ENCODE measurements around the gene SCRN1.

The SCRN1 gene

DNA sequence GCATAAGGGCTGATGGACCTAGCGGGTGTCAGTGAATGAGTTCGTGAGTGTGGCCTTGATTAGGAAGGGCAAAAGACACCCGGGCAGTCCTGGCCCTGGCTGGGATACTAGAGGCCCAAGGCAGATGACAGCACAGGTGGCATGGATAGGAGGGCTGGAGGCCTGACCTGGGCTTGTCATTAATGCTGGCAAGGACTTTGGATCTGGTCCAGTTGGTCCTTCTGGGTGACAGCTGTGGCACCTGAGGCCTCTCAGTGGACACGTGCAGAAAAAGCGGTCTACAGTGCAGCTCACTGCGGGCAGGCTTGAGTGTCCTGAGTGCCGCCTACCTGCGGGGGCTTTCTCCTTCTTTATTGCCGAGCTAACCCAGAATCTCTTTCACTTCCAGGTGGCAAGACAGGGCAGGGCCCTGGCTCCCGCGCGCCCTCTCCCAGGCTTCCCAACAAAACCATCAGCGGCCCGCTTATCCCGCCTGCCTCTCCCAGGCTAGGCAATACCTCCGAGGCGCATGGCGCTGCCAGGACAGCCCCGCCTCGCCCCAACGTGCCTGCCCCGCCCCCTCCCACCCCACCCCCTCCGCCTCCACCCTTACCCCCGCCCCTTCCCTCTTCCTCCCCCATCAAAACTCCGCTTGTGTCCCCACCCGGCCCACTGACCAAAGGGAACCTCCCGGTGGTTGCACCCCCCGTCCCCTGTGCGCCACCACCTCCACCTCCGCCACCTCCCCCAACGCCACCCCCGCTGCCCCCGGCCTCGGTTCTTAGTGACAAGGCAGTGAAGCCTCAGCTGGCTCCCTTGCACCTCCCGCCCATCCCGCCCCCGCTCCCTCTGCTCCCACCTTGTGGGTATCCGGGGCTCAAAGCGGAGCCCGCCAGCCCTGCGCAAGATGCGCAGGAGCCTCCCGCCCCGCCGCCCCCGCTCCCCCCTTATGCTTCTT lies 105.9 kb downstream of the SCRN1 start:
- DNase-seq, result peak in 3 of 42 donors; percentile 21 to 36 (median 23)
- intact Hi-C loops (cut with DNase I), result no loop called here

GRCh38 chr7:29882481-29882880 lies 107.1 kb downstream of the SCRN1 start:
- intact Hi-C loops (cut with DNase I), result no loop called here
- peak in 1 of 42 donors; percentile 3 for DNase-seq

- no peak for DNase-seq
These were observed 107.9 kb downstream of the SCRN1 start for GRCh38 chr7:29881724-29882123.

DNA sequence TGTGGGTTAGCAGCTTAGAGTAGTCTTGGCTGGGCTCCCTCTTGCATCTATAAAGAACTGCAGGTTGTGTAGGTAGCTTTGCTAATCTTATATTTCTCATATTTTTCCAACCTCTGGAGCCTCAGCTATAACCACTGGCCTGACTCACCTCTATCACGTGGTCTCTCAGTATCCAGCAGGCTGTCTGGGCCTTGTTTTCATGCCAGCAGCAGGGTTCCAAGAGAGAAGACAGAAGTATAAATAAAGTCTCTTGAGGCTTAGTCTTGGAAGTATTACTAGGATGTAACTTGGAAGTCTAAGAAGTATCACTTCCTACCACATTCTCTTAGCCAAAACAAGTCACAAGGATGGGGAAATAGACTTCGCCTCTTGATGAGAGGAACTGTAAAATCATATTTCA lies 110.0 kb downstream of the SCRN1 start:
- intact Hi-C loops (cut with DNase I), result no loop called here
- DNase-seq, result no peak

More at GRCh38 chr7:29881724-29882123, 107.9 kb downstream of the SCRN1 start:
- intact Hi-C loops (cut with DNase I), result no loop called here

DNA sequence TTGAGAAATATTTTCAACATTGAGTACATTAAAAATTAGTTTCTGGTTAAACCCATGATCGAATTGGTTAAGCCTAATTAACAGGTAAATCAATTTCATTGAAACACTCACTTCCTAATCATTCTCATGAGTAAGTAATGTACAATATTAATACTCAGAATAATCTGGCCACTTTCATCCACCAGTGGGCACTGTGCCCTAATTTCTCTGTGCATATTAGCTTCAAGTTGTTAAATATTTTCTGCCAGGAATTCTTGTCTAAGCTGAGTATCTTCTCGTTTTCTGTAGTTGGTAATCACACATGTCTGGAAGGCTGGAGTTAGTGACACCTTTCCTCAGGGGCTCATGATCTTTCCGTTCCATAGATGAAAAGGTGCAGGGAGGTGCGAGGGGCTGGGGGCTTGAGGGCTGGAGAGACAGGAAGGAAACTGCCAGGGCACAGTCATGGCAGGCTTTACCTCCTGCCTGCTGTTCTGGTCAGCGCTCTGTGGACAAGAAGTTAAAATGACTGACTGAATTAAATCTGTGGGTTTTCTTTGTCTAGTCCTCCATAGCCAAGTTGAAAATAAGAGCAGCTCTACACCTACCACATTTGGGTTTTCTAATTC lies 111.4 kb downstream of the SCRN1 start:
- intact Hi-C loops (cut with DNase I), result no loop called here
- DNase-seq, result peak in 10 of 42 donors; percentile 25 to 56 (median 38)

DNA sequence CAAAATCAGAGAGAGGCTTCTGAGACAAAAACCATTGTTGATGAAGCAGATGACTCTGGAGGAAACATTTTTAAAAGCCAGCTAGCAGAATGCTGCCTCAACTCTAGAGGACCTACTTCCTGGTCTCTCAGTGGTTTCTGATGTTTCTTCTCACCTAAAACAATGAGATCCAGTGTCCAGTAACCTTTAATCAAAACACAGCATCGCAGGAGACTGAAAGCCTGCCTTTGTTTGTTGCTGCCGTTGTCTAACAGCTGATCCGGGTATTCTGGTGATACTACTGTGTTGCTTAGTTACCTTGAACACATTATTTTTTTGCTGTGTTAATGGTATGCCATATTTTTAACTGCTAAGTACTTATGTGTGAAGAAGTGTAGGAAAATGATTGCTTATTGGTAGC lies 112.4 kb downstream of the SCRN1 start:
- no peak for DNase-seq
- intact Hi-C loops (cut with DNase I), result no loop called here

GRCh38 chr7:29875741-29876140 lies 113.9 kb downstream of the SCRN1 start:
- DNase-seq, result no peak
- intact Hi-C loops (cut with DNase I), result no loop called here

DNA sequence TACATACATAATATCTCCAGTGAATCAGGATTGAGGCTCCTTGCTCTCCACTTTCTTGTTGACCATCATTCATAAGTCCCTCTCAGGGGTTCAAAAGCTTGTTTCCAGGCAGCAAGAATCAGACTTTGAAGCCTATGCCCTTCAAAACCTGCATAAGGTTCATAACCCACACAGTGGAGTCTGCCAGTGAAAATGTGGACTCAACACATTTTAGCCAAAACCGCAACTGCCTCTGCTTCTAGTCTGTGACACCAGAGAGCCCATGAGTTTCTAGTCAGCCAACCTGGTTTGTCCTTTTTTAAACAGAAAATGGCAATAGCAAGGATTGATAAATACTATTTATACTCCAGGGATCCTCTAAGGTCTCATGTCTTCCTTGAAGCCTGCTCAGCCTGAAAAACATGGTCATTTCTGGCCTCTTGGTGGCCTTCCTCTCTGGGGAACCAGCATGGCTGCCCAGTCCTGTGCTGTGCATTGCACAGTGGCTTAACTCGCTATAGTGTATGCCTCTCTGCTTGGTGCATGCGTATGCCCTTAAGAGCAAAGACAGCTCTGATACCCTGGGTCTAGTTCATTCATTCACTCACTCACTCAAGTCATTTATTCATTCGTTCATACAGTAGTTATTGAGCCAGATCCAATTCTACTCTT lies 115.8 kb downstream of the SCRN1 start:
- no peak for DNase-seq
- intact Hi-C loops (cut with DNase I), result no loop called here

- intact Hi-C loops (cut with DNase I), result no loop called here
- no peak for DNase-seq
These were observed 117.7 kb downstream of the SCRN1 start for GRCh38 chr7:29871787-29872398.
